ENCODE data around the gene PBX3.

The PBX3 gene

DNA sequence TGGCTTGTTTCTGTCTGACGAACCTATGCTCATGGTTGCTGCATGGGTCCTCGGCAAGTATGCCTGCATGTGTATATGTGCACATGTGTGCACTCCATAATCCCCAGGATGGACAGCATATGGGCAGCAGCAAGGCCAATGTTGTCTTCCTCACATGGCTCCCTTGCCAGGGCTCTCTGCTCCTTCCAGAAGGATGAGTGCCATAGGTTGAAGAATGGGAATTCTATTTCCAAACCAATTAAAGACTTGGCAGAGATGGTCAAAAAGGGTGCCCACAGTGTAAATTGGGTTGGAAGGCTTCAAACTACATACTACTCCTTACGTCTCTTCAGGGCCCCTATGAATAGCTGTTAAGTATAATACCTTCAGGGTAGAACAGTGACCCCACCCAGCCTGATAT is 212.1 kb downstream of the PBX3 start:
- no peak for DNase-seq

DNA sequence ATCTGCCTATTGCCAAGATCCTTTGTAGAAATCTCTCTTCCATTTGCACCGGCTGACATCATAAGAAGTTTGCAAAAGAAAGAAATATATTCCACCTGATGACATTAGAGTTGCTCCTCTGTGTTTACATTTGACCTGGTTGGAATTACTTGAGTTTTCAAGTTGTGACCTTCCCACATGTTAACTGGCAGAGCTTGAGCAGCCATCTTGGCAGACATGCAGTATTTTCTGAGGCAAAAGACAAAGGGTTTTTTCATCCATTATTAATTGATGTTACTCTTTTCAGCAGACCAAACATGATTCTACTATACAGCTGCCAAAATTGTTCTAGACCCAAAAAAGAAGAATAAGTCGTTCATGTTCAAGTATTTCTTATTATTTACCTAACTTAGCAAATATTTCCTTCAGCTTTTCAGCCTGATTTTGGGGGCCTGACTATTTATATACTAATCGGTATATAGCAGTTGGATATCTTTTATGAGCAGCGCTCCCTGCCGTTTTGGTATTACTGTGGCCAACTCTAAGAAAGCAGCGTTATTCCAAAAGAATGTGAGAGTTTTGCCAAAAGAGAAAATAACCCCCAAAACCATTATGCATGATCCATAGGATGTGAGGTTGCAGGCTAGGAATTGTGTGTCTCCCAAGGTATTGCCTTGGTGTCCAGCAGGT is 212.9 kb downstream of the PBX3 start:
- no peak for DNase-seq

GRCh38 chr9:125960626-125961025 is 213.5 kb downstream of the PBX3 start:
- DNase-seq: no peak

DNA sequence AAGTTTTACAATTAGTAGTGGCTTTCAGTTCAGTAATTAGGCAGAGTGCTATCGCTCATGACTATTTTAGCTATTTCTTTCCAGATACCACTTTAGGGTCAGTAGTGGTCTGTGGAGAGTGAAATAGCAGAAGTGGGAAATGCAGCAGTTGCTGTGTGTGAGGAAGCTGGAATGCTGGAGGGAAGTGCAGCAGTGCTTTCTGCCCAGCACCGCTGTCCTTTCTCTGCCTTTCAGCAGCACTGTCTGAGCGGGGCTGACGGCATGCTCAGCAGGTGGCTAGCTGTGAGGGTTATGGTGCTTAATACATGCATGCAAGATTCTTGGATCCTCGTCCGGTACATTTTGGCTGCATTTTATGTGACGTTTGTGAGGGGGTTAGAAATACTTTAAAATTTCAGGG is 213.9 kb downstream of the PBX3 start:
- no peak for DNase-seq

- no peak for DNase-seq
Measured at GRCh38 chr9:125963932-125964331, 216.8 kb downstream of the PBX3 start.

DNA sequence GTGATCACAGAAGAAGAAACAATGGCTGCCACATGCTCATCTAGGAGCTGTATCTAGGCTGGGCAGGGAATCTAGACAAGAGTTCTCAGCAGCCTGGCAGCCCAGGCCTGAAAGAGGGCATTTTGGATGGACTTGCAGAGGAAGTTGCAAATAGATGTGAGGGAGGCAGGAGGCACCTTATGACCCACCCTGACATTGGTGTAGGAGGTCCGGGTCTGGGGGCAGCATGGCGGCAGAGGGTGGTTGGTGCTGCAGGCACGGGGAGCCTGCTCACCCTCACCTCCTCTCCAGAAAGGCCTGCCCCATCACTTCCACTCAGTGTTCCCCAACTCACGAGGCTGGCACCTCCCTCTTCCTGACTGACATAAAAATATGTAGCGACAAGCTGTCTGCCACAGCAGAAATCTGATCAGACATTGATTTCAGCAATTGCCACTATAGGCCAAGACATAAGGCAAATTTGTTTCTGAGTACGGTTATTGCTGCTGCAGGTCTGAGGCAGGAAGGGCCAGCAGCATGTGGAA is 217.6 kb downstream of the PBX3 start:
- DNase-seq: no peak

DNA sequence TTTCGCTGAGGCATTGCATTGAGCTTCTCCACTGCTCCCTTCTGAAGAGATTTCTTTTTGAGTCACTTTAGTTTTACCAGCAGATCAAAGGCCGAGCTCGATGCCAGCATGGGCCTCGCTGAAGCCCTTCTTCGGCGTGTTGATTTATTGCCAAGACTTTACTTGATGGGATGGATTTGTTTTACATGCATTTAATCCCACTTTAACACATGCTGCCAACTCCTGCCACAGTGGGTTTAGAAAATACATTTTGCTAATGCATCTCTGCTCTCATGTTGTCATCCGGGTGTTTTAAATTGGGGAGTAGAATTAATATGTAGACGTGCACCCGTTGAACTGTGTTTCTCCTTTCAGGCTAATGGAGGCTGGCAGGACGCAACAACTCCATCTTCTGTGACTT is 218.3 kb downstream of the PBX3 start:
- DNase-seq: no peak

GRCh38 chr9:125966466-125966865 is 219.3 kb downstream of the PBX3 start:
- DNase-seq: no peak

- DNase-seq: no peak
Measured at GRCh38 chr9:125966959-125967711, 220.0 kb downstream of the PBX3 start.

- no peak for DNase-seq
Measured at GRCh38 chr9:125968714-125969374, 221.7 kb downstream of the PBX3 start.

- no peak for DNase-seq
Measured at GRCh38 chr9:125969462-125969861, 222.3 kb downstream of the PBX3 start.

- DNase-seq: no peak
Measured at GRCh38 chr9:125969868-125970267, 222.7 kb downstream of the PBX3 start.

GRCh38 chr9:125970340-125970739 is 223.2 kb downstream of the PBX3 start:
- no peak for DNase-seq

GRCh38 chr9:125971050-125971449 is 223.9 kb downstream of the PBX3 start:
- no peak for DNase-seq

- no peak for DNase-seq
Measured at GRCh38 chr9:125972012-125972729, 225.0 kb downstream of the PBX3 start.

GRCh38 chr9:125973547-125973946 is 226.4 kb downstream of the PBX3 start:
- DNase-seq: no peak

GRCh38 chr9:125974705-125975104 is 227.5 kb downstream of the PBX3 start:
- DNase-seq: no peak

DNA sequence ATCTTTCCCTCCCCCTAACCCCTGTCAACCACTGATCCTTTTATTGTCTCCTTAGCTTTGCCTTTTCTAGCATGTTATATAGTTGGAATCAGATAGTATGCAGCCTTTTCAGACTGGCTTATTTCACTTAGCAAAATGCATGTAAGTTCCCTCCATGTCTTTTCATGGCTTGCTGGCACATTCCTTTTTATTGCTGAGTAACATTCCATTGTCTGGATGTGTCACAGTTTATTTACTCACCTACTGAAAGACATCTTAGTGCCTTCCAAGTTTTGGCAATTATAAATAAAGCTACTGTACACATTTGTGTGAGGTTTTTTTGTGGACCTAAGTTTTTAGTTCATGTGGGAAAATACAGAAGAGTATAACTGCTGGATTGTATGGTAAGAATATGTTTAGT is 230.1 kb downstream of the PBX3 start:
- no peak for DNase-seq

- no peak for DNase-seq
Measured at GRCh38 chr9:125979383-125979782, 232.2 kb downstream of the PBX3 start.

- DNase-seq: no peak
Measured at GRCh38 chr9:125982798-125983406, 235.7 kb downstream of the PBX3 start.

GRCh38 chr9:125983681-125984080 is 236.5 kb downstream of the PBX3 start:
- no peak for DNase-seq

DNA sequence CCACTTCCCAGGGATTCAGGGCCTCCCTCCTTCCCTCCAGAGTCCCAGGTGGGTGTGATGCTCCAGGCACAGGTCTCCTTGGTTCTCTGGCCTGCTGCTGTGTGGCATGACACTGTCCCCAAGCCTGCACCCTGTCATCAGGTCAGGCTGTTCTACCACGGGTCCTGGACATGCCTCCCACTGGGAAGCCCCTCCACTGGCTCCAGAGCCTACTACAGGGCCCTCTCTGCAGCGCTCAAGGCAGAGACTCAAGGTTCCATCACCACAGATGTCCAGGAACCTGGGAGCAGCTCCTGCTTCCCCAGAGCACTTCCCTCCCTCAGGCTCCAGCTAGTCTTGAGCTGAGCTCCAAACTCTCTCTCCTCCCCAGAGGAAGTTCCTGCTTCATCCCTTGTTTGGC is 237.3 kb downstream of the PBX3 start:
- no peak for DNase-seq

Measured in bone marrow (tissue), 2 donors.